SK-N-SH (cell line): ENCODE measurements around the gene POLA2. TPM values are rescaled to one million over a fixed set of nuclear protein-coding genes. Genes with fewer than 3 reads are reported as not detected.

ENCODE experiments used
- CTCF ChIA-PET: fragments of 300-600, 350-600 bp; formaldehyde crosslinking; extraction: SDS; loops from one replicate; lab custom pipeline; 2021; lab: Yijun Ruan, JAX
- POLR2A ChIA-PET: fragments of 350-600 bp; sonication (Branson Sonifier 250); formaldehyde crosslinking; extraction: SDS; loops from one replicate; lab custom pipeline; 2020; ENCODE audit warnings: antibody characterized with exemption, inconsistent platforms; lab: Yijun Ruan, JAX
- DNase-seq: peaks from one replicate; pipeline ENCODE4 v3.0.0; 2012
- H2AFZ ChIP-seq: fragments of 200-600 bp; sonication (generic); 2 replicates; pipeline ENCODE4 v1.8.1; 2016; ENCODE audit warnings: antibody characterized with exemption, mild to moderate bottlenecking, low read depth
- H3F3A ChIP-seq: fragments of 200-600 bp; sonication (generic); replicated peaks from 2 replicates; pipeline ENCODE3; 2016; ENCODE audit warnings: antibody characterized with exemption, mild to moderate bottlenecking; ENCODE audit not compliant: insufficient read depth
- H3K27ac ChIP-seq, 2 experiments: fragments of 200-500 bp in 1 of 2; fragments of 200-600 bp in 1 of 2; sonication (Bioruptor generic) in 1 of 2; sonication (generic), shearing (Covaris generic) in 1 of 2; 2 replicates each; pipeline versions ENCODE4 v1.5.1 to v1.6.1; 2014 to 2016; ENCODE audit warnings: low read depth in 2 of 2, inconsistent platforms in 1 of 2, low read length in 1 of 2, mild to moderate bottlenecking in 1 of 2, mixed read lengths in 1 of 2
- H3K27me3 ChIP-seq: fragments of 200-600 bp; sonication (generic), shearing (Covaris generic); 2 replicates; pipeline ENCODE4 v1.6.1; 2016; ENCODE audit warnings: mixed run types; ENCODE audit not compliant: insufficient read depth
- H3K36me3 ChIP-seq, 2 experiments: fragments of 200-500 bp in 1 of 2; fragments of 200-600 bp in 1 of 2; sonication (Bioruptor generic) in 1 of 2; sonication (generic) in 1 of 2; replicated peaks in 1 of 2; 2 replicates each; pipeline versions ENCODE3 to v1.5.1; 2014 to 2016; ENCODE audit warnings: low read length in 1 of 2, mild to moderate bottlenecking in 1 of 2; ENCODE audit not compliant: insufficient read depth in 2 of 2, control insufficient read depth in 1 of 2
- H3K4me1 ChIP-seq, 2 experiments: fragments of 200-500 bp in 1 of 2; fragments of 200-600 bp in 1 of 2; sonication (Bioruptor generic) in 1 of 2; sonication (generic), shearing (Covaris generic) in 1 of 2; 2 replicates each; pipeline versions ENCODE4 v1.5.1 to v1.6.1; 2014 to 2016; ENCODE audit warnings: low read depth in 1 of 2, low read length in 1 of 2, mixed run types in 1 of 2; ENCODE audit not compliant: insufficient read depth in 2 of 2, control insufficient read depth in 1 of 2
- H3K4me2 ChIP-seq: fragments of 200-600 bp; sonication (generic), shearing (Covaris generic); 2 replicates; pipeline ENCODE4 v1.6.1; 2017; ENCODE audit warnings: mixed run types
- H3K4me3 ChIP-seq, 2 experiments: fragments of 200-500 bp in 1 of 2; fragments of 200-600 bp in 1 of 2; sonication (Bioruptor generic) in 1 of 2; sonication (generic), shearing (Covaris generic) in 1 of 2; 2 replicates each; pipeline versions ENCODE4 v1.5.1 to v1.8.1; 2014 to 2016; ENCODE audit warnings: low read depth in 2 of 2, inconsistent platforms in 1 of 2, low read length in 1 of 2, mild to moderate bottlenecking in 1 of 2, mixed read lengths in 1 of 2, moderate library complexity in 1 of 2
- H3K79me2 ChIP-seq: fragments of 200-600 bp; sonication (generic); 2 replicates; pipeline ENCODE4 v1.8.1; 2017; ENCODE audit warnings: mild to moderate bottlenecking; ENCODE audit not compliant: insufficient read depth
- H3K9ac ChIP-seq: fragments of 200-600 bp; sonication (generic); 2 replicates; pipeline ENCODE4 v1.6.1; 2017; ENCODE audit warnings: mixed run types
- H3K9me2 ChIP-seq: fragments of 200-600 bp; sonication (generic); 2 replicates; pipeline ENCODE4 v1.6.1; 2017; ENCODE audit warnings: mixed run types
- H3K9me3 ChIP-seq: fragments of 200-600 bp; sonication (generic); 2 replicates; pipeline ENCODE4 v1.6.1; 2017; ENCODE audit warnings: mixed run types, mild to moderate bottlenecking, moderate library complexity
- H4K20me1 ChIP-seq: fragments of 200-600 bp; sonication (generic); 2 replicates; pipeline ENCODE4 v1.6.1; 2017; ENCODE audit warnings: mild to moderate bottlenecking, mixed run types; ENCODE audit not compliant: insufficient read depth
- CHD2 ChIP-seq: fragments of 150-350 bp; IDR thresholded peaks from 2 replicates; pipeline ENCODE4 v1.6.1; 2018; ENCODE audit warnings: low read length; ENCODE audit not compliant: partially characterized antibody
- ELF1 ChIP-seq: IDR thresholded peaks from 2 replicates; pipeline ENCODE4 v1.4.0; 2012
- EP300 ChIP-seq, 2 experiments: IDR thresholded peaks; 2 replicates each; pipeline versions ENCODE4 v1.4.0 to v1.6.1; 2012; ENCODE audit warnings: borderline replicate concordance in 1 of 2, low read depth in 1 of 2, low read length in 1 of 2
- FOSL2 ChIP-seq: IDR thresholded peaks from 2 replicates; pipeline ENCODE4 v1.4.0; 2012; ENCODE audit warnings: low read depth, mild to moderate bottlenecking, moderate library complexity, borderline replicate concordance
- FOXJ3 ChIP-seq: sonication (generic); formaldehyde crosslinking; IDR thresholded peaks from 2 replicates; pipeline ENCODE4 v1.5.1; 2020; ENCODE audit warnings: mild to moderate bottlenecking, missing genetic modification reagents
- FOXM1 ChIP-seq: IDR thresholded peaks from 2 replicates; pipeline ENCODE4 v1.4.0; 2012; ENCODE audit warnings: low read depth, mild to moderate bottlenecking
- GATA2 ChIP-seq: sonication (generic); formaldehyde crosslinking; IDR thresholded peaks from 2 replicates; pipeline ENCODE4 v1.5.0; 2020; ENCODE audit warnings: mild to moderate bottlenecking, missing genetic modification reagents
- MEF2A ChIP-seq: IDR thresholded peaks from 2 replicates; pipeline ENCODE4 v1.4.0; 2012; ENCODE audit warnings: low read depth, borderline replicate concordance
- MXI1 ChIP-seq: IDR thresholded peaks from 2 replicates; pipeline ENCODE4 v1.6.1; 2012; ENCODE audit warnings: mild to moderate bottlenecking, low read depth, low read length, improper control_type of control experiment
- NFIC ChIP-seq: IDR thresholded peaks from 2 replicates; pipeline ENCODE4 v1.4.0; 2012; ENCODE audit warnings: borderline replicate concordance
- RCOR1 ChIP-seq: fragments of 150-350 bp; IDR thresholded peaks from 2 replicates; pipeline ENCODE4 v1.6.1; 2017; ENCODE audit warnings: antibody characterized with exemption, low read length
- RFX5 ChIP-seq: IDR thresholded peaks from 2 replicates; pipeline ENCODE4 v1.6.1; 2012; ENCODE audit warnings: mild to moderate bottlenecking, improper control_type of control experiment, low read length
- SIN3A ChIP-seq: IDR thresholded peaks from 2 replicates; pipeline ENCODE4 v1.6.1; 2012; ENCODE audit warnings: low read depth, mild to moderate bottlenecking, low read length, moderate library complexity, borderline replicate concordance
- TEAD4 ChIP-seq: IDR thresholded peaks from 2 replicates; pipeline ENCODE4 v1.4.0; 2012; ENCODE audit warnings: mild to moderate bottlenecking, borderline replicate concordance; ENCODE audit not compliant: insufficient read depth
- USF1 ChIP-seq: IDR thresholded peaks from 2 replicates; pipeline ENCODE4 v1.4.0; 2012; ENCODE audit warnings: low read depth, borderline replicate concordance
- USF2 ChIP-seq: fragments of 150-350 bp; IDR thresholded peaks from 2 replicates; pipeline ENCODE4 v1.6.1; 2017; ENCODE audit warnings: antibody characterized with exemption, low read length, low read depth, borderline replicate concordance
- YY1 ChIP-seq: IDR thresholded peaks from 2 replicates; pipeline ENCODE4 v1.4.0; 2012; ENCODE audit warnings: low read depth, mild to moderate bottlenecking
- WGBS: methylation state at CpG from one replicate; pipeline ENCODE4 v1.1.6; 2017; ENCODE audit warnings: low lambda C conversion rate; 5-methylcytosine and 5-hydroxymethylcytosine counted together
- polyA plus RNA-seq, 3 experiments: library from polyadenylated mRNA; depleted of rRNA; stranded (reverse); fragments of >200 nt; gene quantifications; 2 replicates each; pipeline ENCODE4 v1.2.3, GENCODE V29; 2012
- TF ChIP-seq, protein P1 (sequence below): IDR thresholded peaks from 2 replicates; pipeline ENCODE4 v1.4.0; 2012; ENCODE audit warnings: low read depth
- TF ChIP-seq, protein P2 (sequence below): fragments of 200-600 bp; sonication (generic); IDR thresholded peaks from 2 replicates; pipeline ENCODE4 v1.6.1; 2017; ENCODE audit warnings: antibody characterized with exemption, mild to moderate bottlenecking, moderate library complexity
- TF ChIP-seq, protein P3 (sequence below): fragments of 150-350 bp; IDR thresholded peaks from 2 replicates; pipeline ENCODE4 v1.6.1; 2016; ENCODE audit warnings: mild to moderate bottlenecking, low read depth, low read length

POLA2 gene
- polyA plus RNA-seq, 1 of the 3 experiments (the other 2 are of a cell fraction) = 18.4 TPM

DNA sequence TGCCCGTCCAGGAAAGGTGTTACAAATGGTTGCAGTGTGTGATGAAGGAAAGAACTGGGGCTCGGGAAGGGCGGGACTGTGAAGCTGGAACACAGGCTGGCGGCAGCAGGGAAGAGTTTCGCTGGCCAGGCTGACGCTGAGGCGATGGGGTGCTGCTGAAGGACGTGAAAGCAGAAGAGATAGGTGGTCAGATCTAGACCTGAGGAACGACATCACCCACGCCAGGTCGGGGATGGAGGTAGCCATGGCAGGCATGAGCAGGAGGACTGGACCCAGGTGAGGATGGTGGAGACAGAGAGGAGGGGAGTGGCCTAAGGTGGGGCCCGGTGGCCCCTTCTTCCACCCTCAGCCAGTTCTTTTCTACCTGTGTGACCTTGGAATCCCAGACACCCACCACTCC lies 62.1 kb downstream of the POLA2 start (continued):
- no peak for TF ChIP-seq FOXM1
- TF ChIP-seq USF1 = no peak
- TF ChIP-seq, protein P1, sequence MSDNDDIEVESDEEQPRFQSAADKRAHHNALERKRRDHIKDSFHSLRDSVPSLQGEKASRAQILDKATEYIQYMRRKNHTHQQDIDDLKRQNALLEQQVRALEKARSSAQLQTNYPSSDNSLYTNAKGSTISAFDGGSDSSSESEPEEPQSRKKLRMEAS = no peak
- no peak for TF ChIP-seq NFIC
- TF ChIP-seq YY1 = no peak
- no peak for TF ChIP-seq CHD2
- TF ChIP-seq GATA2 (CRISPR knock-in tag) = no peak
- TF ChIP-seq, protein P2, sequence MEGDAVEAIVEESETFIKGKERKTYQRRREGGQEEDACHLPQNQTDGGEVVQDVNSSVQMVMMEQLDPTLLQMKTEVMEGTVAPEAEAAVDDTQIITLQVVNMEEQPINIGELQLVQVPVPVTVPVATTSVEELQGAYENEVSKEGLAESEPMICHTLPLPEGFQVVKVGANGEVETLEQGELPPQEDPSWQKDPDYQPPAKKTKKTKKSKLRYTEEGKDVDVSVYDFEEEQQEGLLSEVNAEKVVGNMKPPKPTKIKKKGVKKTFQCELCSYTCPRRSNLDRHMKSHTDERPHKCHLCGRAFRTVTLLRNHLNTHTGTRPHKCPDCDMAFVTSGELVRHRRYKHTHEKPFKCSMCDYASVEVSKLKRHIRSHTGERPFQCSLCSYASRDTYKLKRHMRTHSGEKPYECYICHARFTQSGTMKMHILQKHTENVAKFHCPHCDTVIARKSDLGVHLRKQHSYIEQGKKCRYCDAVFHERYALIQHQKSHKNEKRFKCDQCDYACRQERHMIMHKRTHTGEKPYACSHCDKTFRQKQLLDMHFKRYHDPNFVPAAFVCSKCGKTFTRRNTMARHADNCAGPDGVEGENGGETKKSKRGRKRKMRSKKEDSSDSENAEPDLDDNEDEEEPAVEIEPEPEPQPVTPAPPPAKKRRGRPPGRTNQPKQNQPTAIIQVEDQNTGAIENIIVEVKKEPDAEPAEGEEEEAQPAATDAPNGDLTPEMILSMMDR = no peak
- no peak for TF ChIP-seq RFX5

GRCh38 chr11:65325435-65325834 lies 63.7 kb downstream of the POLA2 start:
- H3K4me2 ChIP-seq = no peak overlapping the region
- H3K4me1 ChIP-seq = peaks cover 3 to 10% of the 10 kb centered on the region in 2 experiments; a peak in 2 of 4 replicates
- TF ChIP-seq MEF2A (no peak), RCOR1 (no peak), FOSL2 (no peak), EP300 (IDR thresholded peaks at IDR 0.05; ENCODE audit: borderline replicate concordance in 1 of 2, low read depth in 1 of 2, low read length in 1 of 2) (no peak), FOXJ3 (no peak), USF2 (no peak), TEAD4 (no peak), MXI1 (no peak), SIN3A (no peak), ELF1 (no peak)
- TF ChIP-seq, protein P2 = no peak
- TF ChIP-seq, protein P3, sequence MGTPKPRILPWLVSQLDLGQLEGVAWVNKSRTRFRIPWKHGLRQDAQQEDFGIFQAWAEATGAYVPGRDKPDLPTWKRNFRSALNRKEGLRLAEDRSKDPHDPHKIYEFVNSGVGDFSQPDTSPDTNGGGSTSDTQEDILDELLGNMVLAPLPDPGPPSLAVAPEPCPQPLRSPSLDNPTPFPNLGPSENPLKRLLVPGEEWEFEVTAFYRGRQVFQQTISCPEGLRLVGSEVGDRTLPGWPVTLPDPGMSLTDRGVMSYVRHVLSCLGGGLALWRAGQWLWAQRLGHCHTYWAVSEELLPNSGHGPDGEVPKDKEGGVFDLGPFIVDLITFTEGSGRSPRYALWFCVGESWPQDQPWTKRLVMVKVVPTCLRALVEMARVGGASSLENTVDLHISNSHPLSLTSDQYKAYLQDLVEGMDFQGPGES = no peak
- no peak overlapping the region for H3K4me3 ChIP-seq
- H3K27ac ChIP-seq = no peak overlapping the region
- no peak overlapping the region for H3K9ac ChIP-seq
- H3K9me2 ChIP-seq = no peaks in the 10 kb centered on the region
- no peak overlapping the region for H2AFZ ChIP-seq
- H3K79me2 ChIP-seq = peaks cover 10% of the 10 kb centered on the region; the same call in 1 of the 2 replicates
- no peaks in the 10 kb centered on the region for H3K27me3 ChIP-seq
- H3K9me3 ChIP-seq = no peaks in the 10 kb centered on the region
- peaks cover 4% of the 10 kb centered on the region; the same call in 1 of the 2 replicates for H4K20me1 ChIP-seq
- H3F3A ChIP-seq = peaks cover 13% of the 10 kb centered on the region
- ChIA-PET CTCF (interaction anchor here (1.9 to 24.1 kb wide), 3 partner anchors 11 to 43 kb away, joined by 5 to 1118 read pairs (median 271); partner anchors contain the start of gene CDC42EP2), POLR2A (no interaction called here)
- 87% methylated on average over 4 of the region's 4 CpGs for WGBS
- DNase-seq = no peak
- peaks cover 3 to 18% of the 10 kb centered on the region in 2 experiments for H3K36me3 ChIP-seq
